EH (cell line): ENCODE data around the gene RMND5A.

Experiments
- DNase-seq: peaks from one replicate; pipeline ENCODE4 v3.0.0-alpha.2; 2015; ENCODE audit warnings: low read depth

The RMND5A gene

GRCh38 chr2:86765310-86765695 is 45.2 kb downstream of the RMND5A start:
- DNase-seq = no peak

GRCh38 chr2:86768189-86768949 is 48.3 kb downstream of the RMND5A start:
- no peak for DNase-seq

- DNase-seq = no peak
These were observed 49.7 kb downstream of the RMND5A start for GRCh38 chr2:86769838-86770237.

GRCh38 chr2:86770816-86771301 is 50.8 kb downstream of the RMND5A start:
- DNase-seq = no peak

GRCh38 chr2:86772611-86773010 is 52.5 kb downstream of the RMND5A start:
- DNase-seq = no peak

- DNase-seq = no peak
These were observed 54.8 kb downstream of the RMND5A start for GRCh38 chr2:86774862-86775261.

GRCh38 chr2:86775338-86775737 is 55.2 kb downstream of the RMND5A start:
- no peak for DNase-seq

GRCh38 chr2:86776532-86776931 is 56.4 kb downstream of the RMND5A start:
- no peak for DNase-seq

GRCh38 chr2:86778957-86779356 is 58.9 kb downstream of the RMND5A start:
- DNase-seq = no peak

GRCh38 chr2:86779971-86780370 is 59.9 kb downstream of the RMND5A start:
- no peak for DNase-seq

- no peak for DNase-seq
These were observed 61.3 kb downstream of the RMND5A start for GRCh38 chr2:86781363-86781762.

- no peak for DNase-seq
These were observed 62.7 kb downstream of the RMND5A start for GRCh38 chr2:86782748-86783147.

GRCh38 chr2:86783615-86784339 is 63.7 kb downstream of the RMND5A start:
- no peak for DNase-seq

GRCh38 chr2:86785456-86785855 is 65.4 kb downstream of the RMND5A start:
- DNase-seq = no peak

GRCh38 chr2:86786001-86786536 is 66.0 kb downstream of the RMND5A start:
- DNase-seq = no peak

- DNase-seq = no peak
These were observed 67.6 kb downstream of the RMND5A start for GRCh38 chr2:86787736-86788135.

GRCh38 chr2:86788165-86788564 is 68.1 kb downstream of the RMND5A start:
- no peak for DNase-seq

- no peak for DNase-seq
These were observed 69.0 kb downstream of the RMND5A start for GRCh38 chr2:86788881-86789686.

GRCh38 chr2:86789687-86790133 is 69.6 kb downstream of the RMND5A start:
- no peak for DNase-seq

GRCh38 chr2:86790134-86790675 is 70.1 kb downstream of the RMND5A start:
- DNase-seq = no peak

- peak; percentile 27 for DNase-seq
These were observed 70.8 kb downstream of the RMND5A start, which contains the start of gene CD8A for GRCh38 chr2:86790676-86791572. Gene CD8A, minus strand, starts transcription at chr2:86790913. Its CDS starts 88 bp downstream, at chr2:86790825.
